Measurements from ENCODE around the gene EIF1. TPM values are rescaled to one million over a fixed set of nuclear protein-coding genes. Genes with fewer than 3 reads are reported as not detected.

Gene EIF1
- total and polyA plus RNA-seq, 2 of the 8 experiments (the other 6 are each of a cell fraction or from before 2014, with no cell fraction given), result 175 to 539 TPM

GRCh38 chr17:41665566-41666236, 23.0 kb upstream of the EIF1 start:
- Histone ChIP-seq H2BK120ac (replicated peaks; ENCODE audit: low read depth, low read length) (peak overlapping the region; percentile 75), H3K36me3 (ENCODE audit: control insufficient read depth in 2 of 4, insufficient read depth in 4 of 4, low read length in 3 of 4) (no peaks in the 10 kb centered on the region), H3K4me3 (ENCODE audit: extremely low read depth in 1 of 4, insufficient read depth in 2 of 4, low read depth in 3 of 4, low read length in 4 of 4) (peak overlapping the region; percentile 12 to 67 (median 44); a peak in 7 of 8 replicates), H3K4ac (replicated peaks; ENCODE audit: insufficient read length, low read depth, low read length) (peak overlapping the region; percentile 87), H4K91ac (replicated peaks; ENCODE audit: insufficient read length, low read length) (peak overlapping the region; percentile 79), H3K9me3 (ENCODE audit: insufficient read depth in 2 of 2, low read depth in 1 of 2, low read length in 1 of 2) (no peaks in the 10 kb centered on the region), H3K27me3 (replicated peaks in 1 of 4; ENCODE audit: control insufficient read depth in 3 of 4, extremely low read depth in 1 of 4, insufficient read depth in 3 of 4, low read length in 3 of 4) (no peaks in the 10 kb centered on the region; a peak in 3 of 7 replicates), H2BK5ac (ENCODE audit: low read depth, low read length) (peak overlapping the region; percentile 66; the same call in 1 of the 2 replicates), H2AK5ac (ENCODE audit: low read depth, low read length) (no peak overlapping the region), H2AFZ (ENCODE audit: low read length) (peak overlapping the region; percentile 82), H3K56ac (replicated peaks; ENCODE audit: insufficient read length, low read depth, low read length) (no peak overlapping the region), H3K18ac (ENCODE audit: extremely low read depth, low read length) (peak overlapping the region; percentile 75), H3K79me1 (ENCODE audit: low read depth, low read length) (no peaks in the 10 kb centered on the region), H3K9ac (replicated peaks in 1 of 4; ENCODE audit: extremely low read depth in 1 of 4, low read depth in 3 of 4, low read length in 3 of 4) (no peak overlapping the region), H3K23me2 (ENCODE audit: low read depth, low read length) (peaks cover 8% of the 10 kb centered on the region), H3K4me1 (replicated peaks in 1 of 4; ENCODE audit: control insufficient read depth in 3 of 4, insufficient read depth in 4 of 4, low read length in 3 of 4) (peaks cover 0 to 14% (median 6%) of the 10 kb centered on the region in 4 experiments; a peak in 5 of 7 replicates), H2BK12ac (ENCODE audit: low read depth, low read length) (peak overlapping the region; percentile 84; the same call in 1 of the 2 replicates), H4K8ac (ENCODE audit: extremely low read depth, insufficient read depth, low read length) (no peak overlapping the region; the same call in 1 of the 2 replicates), H3K4me2 (ENCODE audit: insufficient read depth in 1 of 2, low read depth in 2 of 2, low read length in 2 of 2) (peak overlapping the region; percentile 68 to 96), H3K79me2 (ENCODE audit: control insufficient read depth in 1 of 2, insufficient read depth in 2 of 2, low read length in 2 of 2) (no peaks in the 10 kb centered on the region), H4K5ac (ENCODE audit: insufficient read length, low read depth, low read length) (no peak overlapping the region), H4K20me1 (replicated peaks in 1 of 2; ENCODE audit: control insufficient read depth in 1 of 2, insufficient read depth in 2 of 2, low read length in 2 of 2) (no peaks in the 10 kb centered on the region), H3K23ac (ENCODE audit: insufficient read length) (no peak overlapping the region), H3K27ac (ENCODE audit: low read depth, low read length) (no peak overlapping the region), H3K14ac (ENCODE audit: insufficient read length) (no peak overlapping the region), H2BK20ac (ENCODE audit: low read length) (0 out of 2 replicates have a peak overlapping the region, but pooled peaks have one; percentile 48), H2BK15ac (ENCODE audit: low read length) (peak overlapping the region; percentile 97; the same call in 1 of the 2 replicates)
- CTCF ChIA-PET (ENCODE audit: partially characterized antibody), result interaction anchor here (0.6 to 12.1 kb wide), 32 partner anchors 10 to 1046 kb away, joined by 3 to 338 read pairs (median 4); partner anchors contain the start of gene KRT19
- POLR2A ChIA-PET (ENCODE audit: partially characterized antibody), result interaction anchor here (1.1 to 7.6 kb wide), 6 partner anchors 10 to 145 kb away, joined by 3 to 106 read pairs (median 4); partner anchors contain the start of genes EIF1 and KRT19
- DNase-seq (ENCODE audit: low read depth in 1 of 2, low spot score in 2 of 2), result peak in 1 of 2 experiments; percentile 97
- 17% methylated on average over 34 of the region's 39 CpGs; no CpG with 5 or more reads in 1 of the 2 experiments for WGBS, 2 experiments (ENCODE audit: extremely low coverage in 1 of 2, insufficient coverage in 1 of 2, insufficient read length in 1 of 2, insufficient replicate concordance in 2 of 2, low coverage in 1 of 2, low lambda C conversion rate in 2 of 2, missing lambda C conversion rate in 1 of 2)
- FAIRE-seq, result no peak
- no peak for TF ChIP-seq JUND (IDR thresholded peaks at IDR 0.05; ENCODE audit: low read length)
- no peak for TF ChIP-seq BCL11A (IDR thresholded peaks at IDR 0.05; ENCODE audit: low read depth in 2 of 2, low read length in 2 of 2)
- no peak for TF ChIP-seq ZNF274 (IDR thresholded peaks at IDR 0.05; ENCODE audit: borderline replicate concordance, extremely low read depth, low read length)
- peak; percentile 88 for TF ChIP-seq RBBP5 (IDR thresholded peaks at IDR 0.05; ENCODE audit: borderline replicate concordance, low read depth, low read length)
- 0 out of 2 replicates have a peak, but pooled peaks have one; percentile 17 for TF ChIP-seq YY1 (IDR thresholded peaks at IDR 0.05; ENCODE audit: low read depth, low read length)
- TF ChIP-seq TAF1 (IDR thresholded peaks at IDR 0.05; ENCODE audit: low read depth, low read length), result peak; percentile 24; the same call in 1 of the 2 replicates
- no peak for TF ChIP-seq USF2 (IDR thresholded peaks at IDR 0.05; ENCODE audit: low read length)
- no peak for TF ChIP-seq NANOG (IDR thresholded peaks at IDR 0.05; ENCODE audit: insufficient read depth, low read depth, low read length, poor library complexity, severe bottlenecking)
- TF ChIP-seq SP1 (IDR thresholded peaks at IDR 0.05; ENCODE audit: low read depth, low read length), result 0 out of 2 replicates have a peak, but pooled peaks have one; percentile 49
- no peak for TF ChIP-seq SAP30 (IDR thresholded peaks at IDR 0.05; ENCODE audit: insufficient read depth, insufficient replicate concordance, low read length)
